Measurements from ENCODE around the gene ADGRD1.

DNA sequence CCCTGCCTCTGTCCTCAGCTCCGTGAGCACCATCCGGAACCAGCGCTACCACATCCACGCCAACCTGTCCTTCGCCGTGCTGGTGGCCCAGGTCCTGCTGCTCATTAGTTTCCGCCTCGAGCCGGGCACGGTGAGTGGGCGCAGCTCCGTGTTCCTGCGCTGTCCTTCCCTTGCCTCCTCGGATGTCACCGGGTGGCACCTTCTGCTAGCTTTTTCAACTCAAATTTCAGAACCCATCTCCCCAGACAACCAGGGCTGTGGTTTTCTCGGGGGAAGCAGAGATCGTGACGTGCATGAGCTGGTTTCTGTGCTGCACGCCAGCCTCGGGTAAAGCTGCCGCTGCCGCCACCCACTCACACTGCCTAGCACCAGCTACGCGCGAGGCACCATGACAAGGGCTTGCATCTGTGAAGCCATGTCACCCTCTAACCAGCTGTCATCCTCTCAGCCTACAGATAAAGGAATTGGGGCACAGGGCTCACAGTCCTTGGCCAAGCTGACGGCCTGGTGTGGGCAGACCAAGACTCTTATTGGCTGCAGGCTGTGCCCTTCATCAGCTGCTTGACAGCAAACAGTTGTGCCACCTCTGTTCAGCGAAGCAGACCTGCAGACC is 152.1 kb downstream of the ADGRD1 start:
- no peak for TF ChIP-seq NR2C2 (CRISPR knock-in tag; IDR thresholded peaks at IDR 0.05)
- no peak for TF ChIP-seq CTCF (IDR thresholded peaks at IDR 0.05)
- TF ChIP-seq ZNF317 (CRISPR knock-in tag; IDR thresholded peaks at IDR 0.05; ENCODE audit: borderline replicate concordance, low read depth): no peak
- no peak for TF ChIP-seq HMGXB4 (CRISPR knock-in tag; IDR thresholded peaks at IDR 0.05)
- no peak for TF ChIP-seq CREB1 (CRISPR knock-in tag; IDR thresholded peaks at IDR 0.05)
- TF ChIP-seq, protein P1, sequence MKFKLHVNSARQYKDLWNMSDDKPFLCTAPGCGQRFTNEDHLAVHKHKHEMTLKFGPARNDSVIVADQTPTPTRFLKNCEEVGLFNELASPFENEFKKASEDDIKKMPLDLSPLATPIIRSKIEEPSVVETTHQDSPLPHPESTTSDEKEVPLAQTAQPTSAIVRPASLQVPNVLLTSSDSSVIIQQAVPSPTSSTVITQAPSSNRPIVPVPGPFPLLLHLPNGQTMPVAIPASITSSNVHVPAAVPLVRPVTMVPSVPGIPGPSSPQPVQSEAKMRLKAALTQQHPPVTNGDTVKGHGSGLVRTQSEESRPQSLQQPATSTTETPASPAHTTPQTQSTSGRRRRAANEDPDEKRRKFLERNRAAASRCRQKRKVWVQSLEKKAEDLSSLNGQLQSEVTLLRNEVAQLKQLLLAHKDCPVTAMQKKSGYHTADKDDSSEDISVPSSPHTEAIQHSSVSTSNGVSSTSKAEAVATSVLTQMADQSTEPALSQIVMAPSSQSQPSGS (CRISPR knock-in tag; IDR thresholded peaks at IDR 0.05; ENCODE audit: borderline replicate concordance, low read depth): no peak
- TF ChIP-seq, protein P2, sequence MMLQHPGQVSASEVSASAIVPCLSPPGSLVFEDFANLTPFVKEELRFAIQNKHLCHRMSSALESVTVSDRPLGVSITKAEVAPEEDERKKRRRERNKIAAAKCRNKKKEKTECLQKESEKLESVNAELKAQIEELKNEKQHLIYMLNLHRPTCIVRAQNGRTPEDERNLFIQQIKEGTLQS (CRISPR knock-in tag; conservative IDR thresholded peaks at IDR 0.05): no peak

All from WTC11 (cell line).